ENCODE data around the gene DVL3. TPM values are rescaled to one million over a fixed set of nuclear protein-coding genes. Genes with fewer than 3 reads are reported as not detected.

The DVL3 gene
- total RNA-seq, 1 donor from 2014 or later = 213 TPM

GRCh38 chr3:184174646-184175492 is 19.7 kb downstream of the DVL3 start, which contains the start of gene AP2M1:
AP2M1 (plus strand) TSS chr3:184174855; CDS start chr3:184176994, 2,139 bp downstream.
- Mint-ChIP-seq H3K27ac (ENCODE audit: unreplicated experiment) (peak within 1 kb of the TSS; percentile 90), H3K4me3 (ENCODE audit: unreplicated experiment) (peak within 1 kb of the TSS; percentile 95), H3K36me3 (ENCODE audit: unreplicated experiment) (peaks cover 11% of the 10 kb centered on the region), H3K9me3 (ENCODE audit: unreplicated experiment) (peaks cover 12% of the 10 kb centered on the region), H3K4me1 (ENCODE audit: low read depth, unreplicated experiment) (peaks cover 19% of the 10 kb centered on the region), H3K27me3 (ENCODE audit: unreplicated experiment) (peaks cover 16% of the 10 kb centered on the region)
- DNase-seq = peak; percentile 97
- TF ChIP-seq, protein P1, sequence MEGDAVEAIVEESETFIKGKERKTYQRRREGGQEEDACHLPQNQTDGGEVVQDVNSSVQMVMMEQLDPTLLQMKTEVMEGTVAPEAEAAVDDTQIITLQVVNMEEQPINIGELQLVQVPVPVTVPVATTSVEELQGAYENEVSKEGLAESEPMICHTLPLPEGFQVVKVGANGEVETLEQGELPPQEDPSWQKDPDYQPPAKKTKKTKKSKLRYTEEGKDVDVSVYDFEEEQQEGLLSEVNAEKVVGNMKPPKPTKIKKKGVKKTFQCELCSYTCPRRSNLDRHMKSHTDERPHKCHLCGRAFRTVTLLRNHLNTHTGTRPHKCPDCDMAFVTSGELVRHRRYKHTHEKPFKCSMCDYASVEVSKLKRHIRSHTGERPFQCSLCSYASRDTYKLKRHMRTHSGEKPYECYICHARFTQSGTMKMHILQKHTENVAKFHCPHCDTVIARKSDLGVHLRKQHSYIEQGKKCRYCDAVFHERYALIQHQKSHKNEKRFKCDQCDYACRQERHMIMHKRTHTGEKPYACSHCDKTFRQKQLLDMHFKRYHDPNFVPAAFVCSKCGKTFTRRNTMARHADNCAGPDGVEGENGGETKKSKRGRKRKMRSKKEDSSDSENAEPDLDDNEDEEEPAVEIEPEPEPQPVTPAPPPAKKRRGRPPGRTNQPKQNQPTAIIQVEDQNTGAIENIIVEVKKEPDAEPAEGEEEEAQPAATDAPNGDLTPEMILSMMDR (IDR thresholded peaks at IDR 0.05; ENCODE audit: partially characterized antibody, unreplicated experiment) = no peak

DNA sequence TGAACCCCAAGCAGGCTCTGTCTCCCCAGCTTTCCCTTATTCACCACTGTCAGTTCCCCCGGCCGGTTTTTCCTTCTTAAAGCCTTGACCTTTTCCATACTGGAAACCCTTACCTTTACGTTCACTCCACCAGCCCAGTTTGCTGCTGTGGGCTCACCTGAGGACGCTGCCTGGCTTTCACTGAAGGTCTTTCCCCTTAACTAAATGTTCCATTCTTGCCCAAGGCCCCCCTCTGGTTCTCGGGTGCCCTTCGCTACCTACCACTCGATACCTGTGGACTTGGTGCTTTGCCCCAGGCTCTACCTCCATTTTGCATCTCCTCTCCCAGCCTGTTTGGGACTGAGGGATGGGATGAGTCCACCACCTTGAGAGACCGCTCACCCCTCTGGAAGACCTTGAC is 20.3 kb downstream of the DVL3 start:
- DNase-seq = no peak
- peaks cover 16% of the 10 kb centered on the region for H3K27me3 Mint-ChIP-seq (ENCODE audit: unreplicated experiment)
- peak overlapping the region; percentile 95 for H3K4me3 Mint-ChIP-seq (ENCODE audit: unreplicated experiment)
- TF ChIP-seq, protein P1 (IDR thresholded peaks at IDR 0.05; ENCODE audit: partially characterized antibody, unreplicated experiment) = no peak
- peaks cover 12% of the 10 kb centered on the region for H3K9me3 Mint-ChIP-seq (ENCODE audit: unreplicated experiment)
- peak overlapping the region; percentile 86 for H3K27ac Mint-ChIP-seq (ENCODE audit: unreplicated experiment)
- peaks cover 11% of the 10 kb centered on the region for H3K36me3 Mint-ChIP-seq (ENCODE audit: unreplicated experiment)
- H3K4me1 Mint-ChIP-seq (ENCODE audit: low read depth, unreplicated experiment) = peaks cover 19% of the 10 kb centered on the region

DNA sequence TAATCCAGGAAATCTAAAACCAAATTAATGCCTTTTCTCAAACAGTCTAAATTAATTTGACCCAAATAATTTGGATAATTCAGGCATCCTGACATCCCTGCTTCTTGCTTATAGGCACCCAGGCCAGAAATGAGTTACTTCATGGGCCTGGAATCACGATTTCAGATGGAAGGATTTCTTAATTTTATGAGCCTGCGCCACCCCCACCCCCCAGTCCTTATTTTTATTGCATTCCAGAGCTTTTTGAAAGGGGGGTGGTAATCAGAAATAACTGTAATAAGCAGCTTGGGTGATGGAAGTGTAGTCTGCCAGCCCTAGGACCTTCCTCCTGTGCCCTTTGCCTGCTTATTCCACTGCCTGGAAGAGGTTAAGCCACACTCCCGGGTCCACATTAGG is 20.8 kb downstream of the DVL3 start:
- DNase-seq = no peak
- Mint-ChIP-seq H3K4me1 (ENCODE audit: low read depth, unreplicated experiment) (peaks cover 19% of the 10 kb centered on the region), H3K4me3 (ENCODE audit: unreplicated experiment) (peak overlapping the region; percentile 95), H3K27me3 (ENCODE audit: unreplicated experiment) (peaks cover 13% of the 10 kb centered on the region), H3K9me3 (ENCODE audit: unreplicated experiment) (peaks cover 12% of the 10 kb centered on the region), H3K36me3 (ENCODE audit: unreplicated experiment) (peaks cover 8% of the 10 kb centered on the region), H3K27ac (ENCODE audit: unreplicated experiment) (peak overlapping the region; percentile 86)
- TF ChIP-seq, protein P1 (IDR thresholded peaks at IDR 0.05; ENCODE audit: partially characterized antibody, unreplicated experiment) = no peak

GRCh38 chr3:184176377-184177330 is 21.5 kb downstream of the DVL3 start:
- TF ChIP-seq, protein P1 (IDR thresholded peaks at IDR 0.05; ENCODE audit: partially characterized antibody, unreplicated experiment) = no peak
- peaks cover 5% of the 10 kb centered on the region for H3K36me3 Mint-ChIP-seq (ENCODE audit: unreplicated experiment)
- H3K4me1 Mint-ChIP-seq (ENCODE audit: low read depth, unreplicated experiment) = peaks cover 19% of the 10 kb centered on the region
- peak overlapping the region; percentile 22 for H3K27ac Mint-ChIP-seq (ENCODE audit: unreplicated experiment)
- no peak for DNase-seq
- peaks cover 10% of the 10 kb centered on the region for H3K27me3 Mint-ChIP-seq (ENCODE audit: unreplicated experiment)
- H3K4me3 Mint-ChIP-seq (ENCODE audit: unreplicated experiment) = peak overlapping the region; percentile 95
- peaks cover 12% of the 10 kb centered on the region for H3K9me3 Mint-ChIP-seq (ENCODE audit: unreplicated experiment)

Measured in glutamatergic neuron (in vitro differentiated cells).